ENCODE results near the gene DHX58.

The DHX58 gene

DNA sequence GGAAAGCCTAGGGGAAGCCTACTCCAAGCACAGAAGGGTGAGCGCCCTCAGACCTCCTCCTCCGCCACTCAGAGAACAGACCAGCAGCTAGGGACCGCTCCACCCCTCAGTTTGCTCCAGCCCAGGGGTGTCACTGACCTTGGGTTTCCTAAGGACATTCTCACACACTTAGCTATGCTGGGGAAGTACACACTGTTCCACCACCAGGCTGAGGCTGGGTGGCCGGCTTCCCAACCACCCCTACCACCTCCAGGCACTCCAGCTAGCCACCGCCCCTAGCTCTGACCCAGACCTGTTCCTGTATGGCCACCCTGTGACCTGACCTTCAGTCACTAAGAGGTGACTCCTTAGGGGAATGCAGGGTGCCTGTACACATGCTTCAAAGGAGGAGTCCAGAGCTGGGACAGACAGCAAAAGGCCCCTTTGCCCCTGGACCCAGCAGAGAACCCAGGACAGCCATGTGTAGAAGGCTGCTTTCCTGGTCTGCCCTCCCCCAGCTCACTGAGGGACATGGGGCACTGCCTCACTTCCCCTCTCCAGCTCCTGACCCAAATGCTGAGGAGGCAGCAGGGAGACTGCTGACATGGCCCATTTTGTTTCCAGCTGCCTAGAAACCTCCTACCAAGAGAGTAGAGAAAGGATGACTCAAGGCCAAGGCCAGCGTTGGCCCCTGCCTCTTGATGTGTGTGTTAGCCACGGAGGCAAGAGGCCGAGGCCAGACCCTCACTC, 16.8 kb upstream of the DHX58 start:
- Histone ChIP-seq H3K9me3 (ENCODE audit: insufficient read depth, low read length) (peaks cover 5% of the 10 kb centered on the region; the same call in 1 of the 2 replicates), H3K36me3 (replicated peaks; ENCODE audit: low read depth, low read length) (peaks cover 48% of the 10 kb centered on the region), H3K4me1 (ENCODE audit: low read length) (peaks cover 63% of the 10 kb centered on the region), H3K4me2 (ENCODE audit: low read length) (no peak overlapping the region), H3K79me2 (ENCODE audit: low read length) (peaks cover 32% of the 10 kb centered on the region), H4K20me1 (ENCODE audit: insufficient read depth, low read length) (peaks cover 16% of the 10 kb centered on the region), H3K9ac (ENCODE audit: low read length) (no peak overlapping the region), H3K27ac (ENCODE audit: low read length) (no peak overlapping the region), H3K27me3 (ENCODE audit: low read depth, low read length) (no peaks in the 10 kb centered on the region), H2AFZ (ENCODE audit: low read depth, low read length) (no peak overlapping the region), H3K4me3 (ENCODE audit: low read length) (no peak overlapping the region)
- TF ChIP-seq, protein P1, sequence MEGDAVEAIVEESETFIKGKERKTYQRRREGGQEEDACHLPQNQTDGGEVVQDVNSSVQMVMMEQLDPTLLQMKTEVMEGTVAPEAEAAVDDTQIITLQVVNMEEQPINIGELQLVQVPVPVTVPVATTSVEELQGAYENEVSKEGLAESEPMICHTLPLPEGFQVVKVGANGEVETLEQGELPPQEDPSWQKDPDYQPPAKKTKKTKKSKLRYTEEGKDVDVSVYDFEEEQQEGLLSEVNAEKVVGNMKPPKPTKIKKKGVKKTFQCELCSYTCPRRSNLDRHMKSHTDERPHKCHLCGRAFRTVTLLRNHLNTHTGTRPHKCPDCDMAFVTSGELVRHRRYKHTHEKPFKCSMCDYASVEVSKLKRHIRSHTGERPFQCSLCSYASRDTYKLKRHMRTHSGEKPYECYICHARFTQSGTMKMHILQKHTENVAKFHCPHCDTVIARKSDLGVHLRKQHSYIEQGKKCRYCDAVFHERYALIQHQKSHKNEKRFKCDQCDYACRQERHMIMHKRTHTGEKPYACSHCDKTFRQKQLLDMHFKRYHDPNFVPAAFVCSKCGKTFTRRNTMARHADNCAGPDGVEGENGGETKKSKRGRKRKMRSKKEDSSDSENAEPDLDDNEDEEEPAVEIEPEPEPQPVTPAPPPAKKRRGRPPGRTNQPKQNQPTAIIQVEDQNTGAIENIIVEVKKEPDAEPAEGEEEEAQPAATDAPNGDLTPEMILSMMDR (IDR thresholded peaks at IDR 0.05; ENCODE audit: low read depth, low read length), result no peak
- TF ChIP-seq EZH2phosphoT487 (IDR thresholded peaks at IDR 0.05; ENCODE audit: low read depth), result no peak

DNA sequence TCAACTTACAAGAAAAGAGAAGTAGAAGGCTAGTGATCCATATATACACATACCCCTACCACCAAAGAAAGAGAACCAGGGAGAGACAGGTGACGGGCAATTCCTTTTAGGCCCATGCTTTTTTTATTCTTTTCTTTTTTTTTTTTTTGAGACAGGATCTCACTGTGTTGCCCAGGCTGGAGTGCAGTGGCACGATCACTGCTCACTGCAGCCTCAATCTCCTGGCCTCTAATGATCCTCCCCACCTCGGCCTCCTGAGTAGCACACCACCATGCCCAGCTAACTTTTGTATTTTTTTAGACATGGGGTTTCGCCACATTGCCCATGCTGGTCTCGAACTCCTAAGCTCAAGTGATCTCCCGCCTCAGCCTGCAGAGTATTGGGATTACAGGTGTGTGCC, 14.9 kb upstream of the DHX58 start:
- TF ChIP-seq EZH2phosphoT487 (IDR thresholded peaks at IDR 0.05; ENCODE audit: low read depth), result no peak
- TF ChIP-seq, protein P1 (IDR thresholded peaks at IDR 0.05; ENCODE audit: low read depth, low read length), result no peak
- Histone ChIP-seq H3K4me1 (ENCODE audit: low read length) (peaks cover 45% of the 10 kb centered on the region), H3K9ac (ENCODE audit: low read length) (no peak overlapping the region), H4K20me1 (ENCODE audit: insufficient read depth, low read length) (0 out of 2 replicates have a peak, but pooled peaks cover 7% of the 10 kb centered on the region), H3K27me3 (ENCODE audit: low read depth, low read length) (no peaks in the 10 kb centered on the region), H2AFZ (ENCODE audit: low read depth, low read length) (no peak overlapping the region), H3K4me3 (ENCODE audit: low read length) (no peak overlapping the region), H3K27ac (ENCODE audit: low read length) (peak overlapping the region; percentile 85), H3K79me2 (ENCODE audit: low read length) (peaks cover 19% of the 10 kb centered on the region), H3K36me3 (replicated peaks; ENCODE audit: low read depth, low read length) (peaks cover 48% of the 10 kb centered on the region), H3K9me3 (ENCODE audit: insufficient read depth, low read length) (no peaks in the 10 kb centered on the region), H3K4me2 (ENCODE audit: low read length) (peak overlapping the region; percentile 50)

DNA sequence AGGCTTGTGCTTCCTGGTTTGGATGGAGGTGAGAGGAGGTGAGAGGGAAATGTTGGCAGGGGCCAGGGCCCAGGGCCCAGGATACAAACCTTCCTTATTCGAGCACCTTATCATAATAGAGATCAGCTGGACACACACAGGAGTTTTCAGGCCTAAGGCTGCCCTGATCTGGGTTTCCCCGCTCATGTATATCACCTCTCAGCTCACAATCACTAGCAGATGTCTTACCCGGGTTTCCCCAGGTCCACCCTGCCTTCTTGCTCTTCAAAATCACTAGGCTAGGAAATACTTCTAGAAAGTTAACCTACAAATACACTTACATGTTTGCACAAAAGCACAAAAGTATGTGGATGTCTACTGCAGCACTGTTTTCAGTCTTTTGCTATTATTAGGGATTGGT, 14.3 kb upstream of the DHX58 start:
- Histone ChIP-seq H3K27ac (ENCODE audit: low read length) (peak overlapping the region; percentile 85), H3K4me2 (ENCODE audit: low read length) (peak overlapping the region; percentile 50), H2AFZ (ENCODE audit: low read depth, low read length) (no peak overlapping the region), H3K27me3 (ENCODE audit: low read depth, low read length) (no peaks in the 10 kb centered on the region), H3K36me3 (replicated peaks; ENCODE audit: low read depth, low read length) (peaks cover 48% of the 10 kb centered on the region), H3K9ac (ENCODE audit: low read length) (peak overlapping the region; percentile 21; the same call in 1 of the 2 replicates), H3K4me1 (ENCODE audit: low read length) (peaks cover 39% of the 10 kb centered on the region), H3K4me3 (ENCODE audit: low read length) (no peak overlapping the region), H3K9me3 (ENCODE audit: insufficient read depth, low read length) (no peaks in the 10 kb centered on the region), H3K79me2 (ENCODE audit: low read length) (peaks cover 13% of the 10 kb centered on the region), H4K20me1 (ENCODE audit: insufficient read depth, low read length) (0 out of 2 replicates have a peak, but pooled peaks cover 7% of the 10 kb centered on the region)
- TF ChIP-seq, protein P1 (IDR thresholded peaks at IDR 0.05; ENCODE audit: low read depth, low read length), result no peak
- no peak for TF ChIP-seq EZH2phosphoT487 (IDR thresholded peaks at IDR 0.05; ENCODE audit: low read depth)

DNA sequence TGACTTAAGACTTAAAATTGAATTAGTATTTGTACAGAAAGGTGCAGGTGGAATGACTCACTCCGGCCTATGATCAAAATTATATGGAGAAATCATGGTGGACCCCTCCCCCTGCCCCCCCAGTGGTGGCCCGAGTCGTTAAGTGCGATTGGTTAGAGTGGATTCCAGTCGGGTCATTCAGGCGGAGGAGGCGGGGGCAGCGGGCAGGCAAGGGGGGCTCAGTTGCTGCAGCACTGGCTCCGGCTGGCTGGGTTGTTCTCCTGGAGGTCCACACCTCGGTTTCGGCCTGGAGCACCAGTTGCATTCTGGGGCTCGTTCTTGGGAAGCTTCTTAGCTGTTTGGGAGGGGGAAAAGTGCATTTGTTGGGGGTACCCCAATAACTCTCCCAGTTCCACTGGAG, 13.1 kb upstream of the DHX58 start:
- no peak for TF ChIP-seq EZH2phosphoT487 (IDR thresholded peaks at IDR 0.05; ENCODE audit: low read depth)
- TF ChIP-seq, protein P1 (IDR thresholded peaks at IDR 0.05; ENCODE audit: low read depth, low read length), result no peak
- Histone ChIP-seq H3K9ac (ENCODE audit: low read length) (no peak overlapping the region), H2AFZ (ENCODE audit: low read depth, low read length) (no peak overlapping the region), H3K4me3 (ENCODE audit: low read length) (no peak overlapping the region), H3K79me2 (ENCODE audit: low read length) (peaks cover 1% of the 10 kb centered on the region; the same call in 1 of the 2 replicates), H3K9me3 (ENCODE audit: insufficient read depth, low read length) (no peaks in the 10 kb centered on the region), H3K4me1 (ENCODE audit: low read length) (peaks cover 30% of the 10 kb centered on the region), H4K20me1 (ENCODE audit: insufficient read depth, low read length) (no peaks in the 10 kb centered on the region), H3K36me3 (replicated peaks; ENCODE audit: low read depth, low read length) (peaks cover 43% of the 10 kb centered on the region), H3K4me2 (ENCODE audit: low read length) (no peak overlapping the region), H3K27ac (ENCODE audit: low read length) (no peak overlapping the region; the same call in 1 of the 2 replicates), H3K27me3 (ENCODE audit: low read depth, low read length) (no peaks in the 10 kb centered on the region)
